Natural killer cell (primary cell): ENCODE measurements around the gene CYSLTR2. TPM values are rescaled to one million over a fixed set of nuclear protein-coding genes. Genes with fewer than 3 reads are reported as not detected.

Source experiments
- ATAC-seq, 3 donors: fragments of 150-1000 bp in 2 of 3; fragments of 200-7000 bp in 1 of 3; cut with Tn5 transposase; 1 replicate in 1 of 3; 2 replicates in 2 of 3; pipeline ENCODE4 v1.10.0; 2021; ENCODE audit warnings: mild to moderate bottlenecking in 2 of 3, moderate library complexity in 2 of 3
- DNase-seq, 2 donors: peaks; one replicate each; pipeline versions ENCODE4 v3.0.0 to v3.0.0-alpha.2; 2013 to 2021; ENCODE audit warnings: mixed read lengths in 1 of 2
- H3K27ac ChIP-seq: one replicate; pipeline ENCODE4 v1.5.1; 2013; ENCODE audit warnings: mild to moderate bottlenecking, low read length
- H3K27me3 ChIP-seq: one replicate; pipeline ENCODE4 v1.6.1; 2013; ENCODE audit warnings: low read length; ENCODE audit not compliant: control insufficient read depth, insufficient read depth
- H3K36me3 ChIP-seq: one replicate; pipeline ENCODE4 v1.6.1; 2013; ENCODE audit warnings: low read length; ENCODE audit not compliant: control insufficient read depth, insufficient read depth
- H3K4me1 ChIP-seq: one replicate; pipeline ENCODE4 v1.6.1; 2013; ENCODE audit warnings: low read length; ENCODE audit not compliant: control insufficient read depth, insufficient read depth
- H3K4me3 ChIP-seq: one replicate; pipeline ENCODE4 v1.5.1; 2013; ENCODE audit warnings: low read length
- H3K9me3 ChIP-seq: one replicate; pipeline ENCODE4 v1.6.1; 2013; ENCODE audit warnings: low read length; ENCODE audit not compliant: control insufficient read depth, insufficient read depth
- H3K27ac Mint-ChIP-seq, 2 donors: one replicate each; pipeline ENCODE4 v1.8.0; 2022; ENCODE audit warnings: mild to moderate bottlenecking in 2 of 2, mixed read lengths in 2 of 2, moderate library complexity in 1 of 2
- H3K27me3 Mint-ChIP-seq, 2 donors: one replicate each; pipeline ENCODE4 v1.8.0; 2022; ENCODE audit warnings: low read depth in 2 of 2, mixed read lengths in 2 of 2
- H3K36me3 Mint-ChIP-seq: one replicate; pipeline ENCODE4 v1.8.0; 2022; ENCODE audit warnings: mixed read lengths
- H3K4me1 Mint-ChIP-seq, 2 donors: one replicate each; pipeline ENCODE4 v1.8.0; 2022; ENCODE audit warnings: mixed read lengths in 2 of 2
- H3K4me3 Mint-ChIP-seq: one replicate; pipeline ENCODE4 v1.8.0; 2022; ENCODE audit warnings: mild to moderate bottlenecking, moderate library complexity, mixed read lengths
- H3K9me3 Mint-ChIP-seq, 2 donors: one replicate each; pipeline ENCODE4 v1.8.0; 2022; ENCODE audit warnings: mixed read lengths in 2 of 2
- CTCF ChIP-seq: fragments of 200-600 bp; IDR thresholded peaks from one replicate; pipeline ENCODE4 v1.8.0; 2022; ENCODE audit warnings: antibody characterized with exemption
- WGBS: methylation state at CpG from one replicate; pipeline ENCODE4 v1.1.7; 2013; ENCODE audit warnings: missing lambda C conversion rate; ENCODE audit not compliant: insufficient coverage; 5-methylcytosine and 5-hydroxymethylcytosine counted together
- intact Hi-C: fragments of 100-400 bp; cut with micrococcal nuclease; formaldehyde crosslinking; loops from one replicate; pipeline ENCODE4 v1.14.2; 2022
- total RNA-seq, 4 donors: library from RNA; stranded (reverse); fragments of 120-200 nt in 1 of 4; gene quantifications; one replicate each; pipeline versions ENCODE4 v1.2.3 to v1.2.4, GENCODE V29; 2013 to 2022

Gene CYSLTR2
- total RNA-seq, 3 donors from 2014 or later (not counting 1 experiment from before 2014, with no cell fraction given): 5.3 to 8.6 (median 7.9) TPM

GRCh38 chr13:48750588-48751383 lies 97.1 kb downstream of the CYSLTR2 start:
- H3K36me3 Mint-ChIP-seq: peaks cover 10% of the 10 kb centered on the region
- DNase-seq: no peak
- Histone ChIP-seq H3K36me3 (no peaks in the 10 kb centered on the region), H3K27ac (no peak overlapping the region), H3K4me3 (no peak overlapping the region), H3K4me1 (no peaks in the 10 kb centered on the region), H3K27me3 (no peaks in the 10 kb centered on the region), H3K9me3 (peaks cover 3% of the 10 kb centered on the region)
- H3K9me3 Mint-ChIP-seq: no peaks in the 10 kb centered on the region
- peaks cover 0 to 8% of the 10 kb centered on the region in 2 donors for H3K27me3 Mint-ChIP-seq
- H3K27ac Mint-ChIP-seq: no peak overlapping the region
- intact Hi-C loops: no loop called here
- ATAC-seq: no peak
- peaks cover 0 to 4% of the 10 kb centered on the region in 2 donors for H3K4me1 Mint-ChIP-seq
- WGBS: 95% methylated on average over 9 of the region's 9 CpGs
- TF ChIP-seq CTCF: no peak
- no peak overlapping the region for H3K4me3 Mint-ChIP-seq

GRCh38 chr13:48760626-48761025 lies 106.9 kb downstream of the CYSLTR2 start:
- Mint-ChIP-seq H3K36me3 (peaks cover 11% of the 10 kb centered on the region), H3K27ac (no peak overlapping the region), H3K27me3 (peaks cover 2 to 16% of the 10 kb centered on the region in 2 donors), H3K4me3 (no peak overlapping the region), H3K4me1 (no peaks in the 10 kb centered on the region), H3K9me3 (peaks cover 4 to 8% of the 10 kb centered on the region in 2 donors)
- H3K27ac ChIP-seq: no peak overlapping the region
- no peaks in the 10 kb centered on the region for H3K36me3 ChIP-seq
- no peak overlapping the region for H3K4me3 ChIP-seq
- peaks cover 6% of the 10 kb centered on the region for H3K9me3 ChIP-seq
- 93% methylated on average over 9 of the region's 9 CpGs for WGBS
- no peaks in the 10 kb centered on the region for H3K27me3 ChIP-seq
- no peaks in the 10 kb centered on the region for H3K4me1 ChIP-seq
- TF ChIP-seq CTCF: no peak
- intact Hi-C loops: no loop called here
- ATAC-seq (no peak), DNase-seq (no peak)

Other genes starting within 250 kb of the CYSLTR2 start
- gene LPAR6, start 240.8 kb upstream of the CYSLTR2 start, total RNA-seq: 10 to 100 TPM; 38.5 to 48.9 (median 41.1) TPM
- gene RCBTB2, start 120.8 kb upstream of the CYSLTR2 start, total RNA-seq: 10 to 100 TPM; 21.9 to 27.1 (median 24.2) TPM